K562 (cell line): ENCODE results near the gene AMFR. TPM values are rescaled to one million over a fixed set of nuclear protein-coding genes. Genes with fewer than 3 reads are reported as not detected.

Experiments used
- BRD4 ChIP-seq: fragments of 200-600 bp; sonication (generic); IDR thresholded peaks from 2 replicates; pipeline ENCODE4 v1.6.1; 2017; ENCODE audit warnings: inconsistent platforms
- CREM ChIP-seq: IDR thresholded peaks from 2 replicates; pipeline ENCODE4 v1.6.1; 2014; ENCODE audit warnings: antibody characterized with exemption, low read depth
- FOXP4 ChIP-seq: sonication (generic); formaldehyde crosslinking; IDR thresholded peaks from 2 replicates; pipeline ENCODE4 v1.8.0; 2022; ENCODE audit warnings: mild to moderate bottlenecking, missing genetic modification reagents, borderline replicate concordance
- GABPA ChIP-seq: fragments of 200-800 bp; sonication (Bioruptor generic); conservative IDR thresholded peaks from 2 replicates; pipeline ENCODE4 v1.6.1; 2016; ENCODE audit warnings: low read depth, missing genetic modification characterization, missing compliant biosample characterization
- GTF2A2 ChIP-seq: IDR thresholded peaks from 2 replicates; pipeline ENCODE4 v1.6.1; 2016; ENCODE audit warnings: mild to moderate bottlenecking, missing genetic modification characterization, missing compliant biosample characterization
- HMGXB4 ChIP-seq: sonication (generic); formaldehyde crosslinking; IDR thresholded peaks from 2 replicates; pipeline ENCODE4 v1.8.1; 2023; ENCODE audit warnings: mild to moderate bottlenecking, missing genetic modification reagents
- KDM1A ChIP-seq, 2 experiments: fragments of 450-650 bp; IDR thresholded peaks; 2 replicates each; pipeline ENCODE4 v1.6.1; 2016; ENCODE audit warnings: mild to moderate bottlenecking in 2 of 2
- MAFK ChIP-seq: IDR thresholded peaks from 2 replicates; pipeline ENCODE4 v1.6.1; 2011; ENCODE audit warnings: low read length, improper control_type of control experiment
- MBD1 ChIP-seq: fragments of 250-450 bp; sonication (Bioruptor Pico); IDR thresholded peaks from 2 replicates; pipeline ENCODE4 v1.8.0; 2022; ENCODE audit warnings: inconsistent platforms
- MTA1 ChIP-seq: fragments of 450-650 bp; IDR thresholded peaks from 2 replicates; pipeline ENCODE4 v1.6.1; 2017; ENCODE audit warnings: borderline replicate concordance
- NR4A1 ChIP-seq, 2 experiments: fragments of 250-450 bp in 1 of 2; fragments of 450-650 bp in 1 of 2; sonication (Bioruptor Pico) in 1 of 2; IDR thresholded peaks; 2 replicates each; pipeline versions ENCODE4 v1.4.0 to v1.6.1; 2016 to 2020; ENCODE audit warnings: mild to moderate bottlenecking in 2 of 2, missing compliant biosample characterization in 1 of 2, missing genetic modification characterization in 1 of 2, moderate library complexity in 1 of 2
- POLR3G ChIP-seq: IDR thresholded peaks from 2 replicates; pipeline ENCODE4 v1.6.1; 2011; ENCODE audit not compliant: insufficient read length, insufficient replicate concordance; ENCODE audit errors: extremely low read depth
- RB1 ChIP-seq: fragments of 450-650 bp; IDR thresholded peaks from 2 replicates; pipeline ENCODE4 v1.6.1; 2017; ENCODE audit warnings: low read depth, mild to moderate bottlenecking
- RBM34 ChIP-seq: fragments of 200-400 bp; formaldehyde crosslinking; IDR thresholded peaks from 2 replicates; pipeline ENCODE4 v1.6.1; 2018; ENCODE audit warnings: low read length, borderline replicate concordance; ENCODE audit not compliant: insufficient read depth
- TEAD1 ChIP-seq, 2 experiments: fragments of 450-650 bp in 1 of 2; sonication (generic) in 1 of 2; formaldehyde crosslinking; IDR thresholded peaks; 2 replicates each; pipeline versions ENCODE4 v1.4.0 to v1.8.0; 2020 to 2022; ENCODE audit warnings: mild to moderate bottlenecking in 2 of 2, missing genetic modification reagents in 1 of 2
- polyA plus RNA-seq, 8 experiments: library from polyadenylated mRNA; depleted of rRNA in 4 of 8; stranded (reverse) in 5 of 8; unstranded in 3 of 8; fragments of >200 nt; fragmentation: Nextera tagmentation in 2 of 8; fragmentation: Illumina TruSeq in 1 of 8; extraction: Ambion mirVana in 2 of 8; extraction: Trizol in 1 of 8; gene quantifications; 2 replicates each; pipeline versions ENCODE4 v1.2.1 to v1.2.3, GENCODE V29; 2011 to 2014; ENCODE audit warnings: inconsistent platforms in 1 of 8, missing spikeins in 1 of 8
- total RNA-seq, 7 experiments: library from RNA; depleted of rRNA in 6 of 7; stranded (reverse); fragments of >200 nt in 6 of 7; fragmentation: Illumina TruSeq in 2 of 7; extraction: Trizol in 2 of 7; gene quantifications; 2 replicates each; pipeline versions ENCODE4 v1.2.1 to v1.2.3, GENCODE V29; 2011 to 2021; ENCODE audit warnings: low replicate concordance in 1 of 7
- TF ChIP-seq, protein P1 (sequence below): fragments of 450-650 bp; formaldehyde crosslinking; IDR thresholded peaks from 2 replicates; pipeline ENCODE4 v1.4.0; 2022; ENCODE audit warnings: mild to moderate bottlenecking, moderate library complexity
- TF ChIP-seq, protein P2 (sequence below): IDR thresholded peaks from 3 replicates; pipeline ENCODE4 v1.6.1; 2011; ENCODE audit warnings: borderline replicate concordance, mild to moderate bottlenecking; ENCODE audit not compliant: insufficient read length, insufficient read depth
- TF ChIP-seq, protein P3 (sequence below): sonication (generic); formaldehyde crosslinking; IDR thresholded peaks from 2 replicates; pipeline ENCODE4 v1.8.1; 2023; ENCODE audit warnings: mild to moderate bottlenecking, missing genetic modification reagents, moderate library complexity

Gene AMFR
- total and polyA plus RNA-seq, 9 of the 15 experiments (the other 6 are each of a cell fraction or from before 2014, with no cell fraction given) = 15.6 to 113 (median 58.4) TPM

GRCh38 chr16:56462064-56462796 is 36.9 kb upstream of the AMFR start (continued):
- TF ChIP-seq HMGXB4 (CRISPR knock-in tag) (no peak), MAFK (no peak), BRD4 (no peak), NR4A1 (CRISPR knock-in tag; IDR thresholded peaks at IDR 0.05) (no peak), NR4A1 (tag; IDR thresholded peaks at IDR 0.05) (peak; percentile 83; the same call in 1 of the 2 replicates), FOXP4 (no peak), GTF2A2 (tag) (no peak), TEAD1 (CRISPR knock-in tag; IDR thresholded peaks at IDR 0.05) (peak in 1 of 2 experiments; percentile 61; a peak in 2 of 4 replicates), KDM1A (IDR thresholded peaks at IDR 0.05) (peak; percentile 56 to 64), POLR3G (no peak), RBM34 (no peak), RB1 (no peak), MBD1 (CRISPR knock-in tag) (no peak), GABPA (tag) (peak; percentile 52), CREM (peak; percentile 39; the same call in 1 of the 2 replicates), MTA1 (0 out of 2 replicates have a peak, but pooled peaks have one; percentile 54)
- TF ChIP-seq, protein P1, sequence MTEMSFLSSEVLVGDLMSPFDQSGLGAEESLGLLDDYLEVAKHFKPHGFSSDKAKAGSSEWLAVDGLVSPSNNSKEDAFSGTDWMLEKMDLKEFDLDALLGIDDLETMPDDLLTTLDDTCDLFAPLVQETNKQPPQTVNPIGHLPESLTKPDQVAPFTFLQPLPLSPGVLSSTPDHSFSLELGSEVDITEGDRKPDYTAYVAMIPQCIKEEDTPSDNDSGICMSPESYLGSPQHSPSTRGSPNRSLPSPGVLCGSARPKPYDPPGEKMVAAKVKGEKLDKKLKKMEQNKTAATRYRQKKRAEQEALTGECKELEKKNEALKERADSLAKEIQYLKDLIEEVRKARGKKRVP (CRISPR knock-in tag) = 0 out of 2 replicates have a peak, but pooled peaks have one; percentile 13
- TF ChIP-seq, protein P2, sequence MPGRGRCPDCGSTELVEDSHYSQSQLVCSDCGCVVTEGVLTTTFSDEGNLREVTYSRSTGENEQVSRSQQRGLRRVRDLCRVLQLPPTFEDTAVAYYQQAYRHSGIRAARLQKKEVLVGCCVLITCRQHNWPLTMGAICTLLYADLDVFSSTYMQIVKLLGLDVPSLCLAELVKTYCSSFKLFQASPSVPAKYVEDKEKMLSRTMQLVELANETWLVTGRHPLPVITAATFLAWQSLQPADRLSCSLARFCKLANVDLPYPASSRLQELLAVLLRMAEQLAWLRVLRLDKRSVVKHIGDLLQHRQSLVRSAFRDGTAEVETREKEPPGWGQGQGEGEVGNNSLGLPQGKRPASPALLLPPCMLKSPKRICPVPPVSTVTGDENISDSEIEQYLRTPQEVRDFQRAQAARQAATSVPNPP = no peak
- TF ChIP-seq, protein P3, sequence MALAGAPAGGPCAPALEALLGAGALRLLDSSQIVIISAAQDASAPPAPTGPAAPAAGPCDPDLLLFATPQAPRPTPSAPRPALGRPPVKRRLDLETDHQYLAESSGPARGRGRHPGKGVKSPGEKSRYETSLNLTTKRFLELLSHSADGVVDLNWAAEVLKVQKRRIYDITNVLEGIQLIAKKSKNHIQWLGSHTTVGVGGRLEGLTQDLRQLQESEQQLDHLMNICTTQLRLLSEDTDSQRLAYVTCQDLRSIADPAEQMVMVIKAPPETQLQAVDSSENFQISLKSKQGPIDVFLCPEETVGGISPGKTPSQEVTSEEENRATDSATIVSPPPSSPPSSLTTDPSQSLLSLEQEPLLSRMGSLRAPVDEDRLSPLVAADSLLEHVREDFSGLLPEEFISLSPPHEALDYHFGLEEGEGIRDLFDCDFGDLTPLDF (CRISPR knock-in tag) = no peak
